Stimulated activated memory B cell treated with anti-CD40 and anti-IgM and Interleukin-4, amounts not matched to agents 10 μg/mL and 1 μg/mL and 100 μg/mL, for 72 hours (primary cell): ENCODE measurements around the gene SLC25A53.
"Not testable (repeated sequence)": the region's sequence is repeated elsewhere in the genome, so short reads cannot be mapped to it uniquely, and the experiment has no call there.

Experiments
- ATAC-seq: fragments of 150-1000 bp; cut with Tn5 transposase; 2 replicates; pipeline ENCODE4 v1.10.0; 2021
- H3K27ac Mint-ChIP-seq: one replicate; pipeline ENCODE4 v1.8.0; 2022; ENCODE audit warnings: mild to moderate bottlenecking, mixed read lengths
- H3K27me3 Mint-ChIP-seq: one replicate; pipeline ENCODE4 v1.8.0; 2022; ENCODE audit warnings: mixed read lengths
- H3K36me3 Mint-ChIP-seq: one replicate; pipeline ENCODE4 v1.8.0; 2022; ENCODE audit warnings: mixed read lengths
- H3K4me1 Mint-ChIP-seq: one replicate; pipeline ENCODE4 v1.8.0; 2022; ENCODE audit warnings: mixed read lengths
- H3K4me3 Mint-ChIP-seq: one replicate; pipeline ENCODE4 v1.8.0; 2022; ENCODE audit warnings: mild to moderate bottlenecking, moderate library complexity, mixed read lengths
- H3K9me3 Mint-ChIP-seq: one replicate; pipeline ENCODE4 v1.8.0; 2022; ENCODE audit warnings: mixed read lengths

SLC25A53 gene

DNA sequence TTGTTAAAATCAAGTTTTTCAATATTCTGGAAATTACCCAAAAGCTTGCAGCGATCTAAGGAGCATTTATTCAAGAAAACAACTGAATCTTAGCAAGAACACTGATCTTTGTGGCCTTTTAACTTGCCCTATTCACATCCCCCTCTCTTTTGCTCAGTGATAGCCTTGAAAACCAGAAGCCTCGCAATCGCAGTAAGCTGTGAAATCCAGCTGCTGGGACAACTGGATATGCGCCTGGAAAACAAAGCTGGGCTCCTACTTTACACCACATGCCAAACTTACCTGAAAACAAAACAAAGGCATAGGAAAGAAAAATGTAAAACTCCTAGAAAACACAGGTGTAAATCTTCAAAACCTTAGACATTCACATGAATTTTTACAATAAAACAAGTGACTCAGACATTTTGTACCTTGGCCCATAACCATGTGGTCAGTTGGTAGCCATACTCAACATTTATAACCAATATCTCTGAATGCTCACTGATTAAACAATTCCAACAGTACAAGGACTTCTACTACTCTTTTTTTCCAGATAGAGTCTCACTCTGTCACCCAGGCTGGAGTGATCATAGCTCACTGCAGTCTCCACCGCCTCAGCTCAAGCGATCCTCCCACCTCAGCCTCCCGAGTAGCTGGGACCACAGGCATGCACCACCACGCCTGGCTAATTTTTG, 15.6 kb downstream of the SLC25A53 start:
- peaks cover 22% of the 10 kb centered on the region for H3K4me1 Mint-ChIP-seq
- H3K27ac Mint-ChIP-seq = no peak overlapping the region
- no peak overlapping the region for H3K4me3 Mint-ChIP-seq
- no peak for ATAC-seq
- H3K36me3 Mint-ChIP-seq = peaks cover 11% of the 10 kb centered on the region
- H3K9me3 Mint-ChIP-seq = no peaks in the 10 kb centered on the region
- H3K27me3 Mint-ChIP-seq = no peaks in the 10 kb centered on the region

DNA sequence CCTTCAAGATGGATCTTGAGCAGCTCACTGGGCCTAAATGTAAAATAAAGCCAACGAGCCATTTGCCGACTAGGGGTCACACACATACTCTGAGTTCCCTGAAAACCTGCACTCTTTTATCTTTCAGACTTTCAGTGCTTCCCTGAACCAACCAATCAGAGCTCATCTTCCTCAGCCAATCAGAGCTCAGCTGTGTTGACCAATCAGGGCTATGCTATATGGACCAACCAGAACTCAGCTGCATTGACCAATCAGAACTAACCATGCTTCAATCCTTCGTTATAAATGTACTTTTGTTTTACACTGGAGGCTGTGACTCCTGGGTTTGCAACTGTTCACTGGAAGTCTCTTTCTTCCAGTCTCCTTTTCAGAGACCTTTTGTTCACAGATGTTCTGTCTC, 19.3 kb downstream of the SLC25A53 start:
- H3K4me3 Mint-ChIP-seq = no peak overlapping the region
- peaks cover 14% of the 10 kb centered on the region for H3K4me1 Mint-ChIP-seq
- no peaks in the 10 kb centered on the region for H3K27me3 Mint-ChIP-seq
- no peaks in the 10 kb centered on the region for H3K9me3 Mint-ChIP-seq
- peaks cover 5% of the 10 kb centered on the region for H3K36me3 Mint-ChIP-seq
- no peak overlapping the region for H3K27ac Mint-ChIP-seq
- ATAC-seq = no peak

DNA sequence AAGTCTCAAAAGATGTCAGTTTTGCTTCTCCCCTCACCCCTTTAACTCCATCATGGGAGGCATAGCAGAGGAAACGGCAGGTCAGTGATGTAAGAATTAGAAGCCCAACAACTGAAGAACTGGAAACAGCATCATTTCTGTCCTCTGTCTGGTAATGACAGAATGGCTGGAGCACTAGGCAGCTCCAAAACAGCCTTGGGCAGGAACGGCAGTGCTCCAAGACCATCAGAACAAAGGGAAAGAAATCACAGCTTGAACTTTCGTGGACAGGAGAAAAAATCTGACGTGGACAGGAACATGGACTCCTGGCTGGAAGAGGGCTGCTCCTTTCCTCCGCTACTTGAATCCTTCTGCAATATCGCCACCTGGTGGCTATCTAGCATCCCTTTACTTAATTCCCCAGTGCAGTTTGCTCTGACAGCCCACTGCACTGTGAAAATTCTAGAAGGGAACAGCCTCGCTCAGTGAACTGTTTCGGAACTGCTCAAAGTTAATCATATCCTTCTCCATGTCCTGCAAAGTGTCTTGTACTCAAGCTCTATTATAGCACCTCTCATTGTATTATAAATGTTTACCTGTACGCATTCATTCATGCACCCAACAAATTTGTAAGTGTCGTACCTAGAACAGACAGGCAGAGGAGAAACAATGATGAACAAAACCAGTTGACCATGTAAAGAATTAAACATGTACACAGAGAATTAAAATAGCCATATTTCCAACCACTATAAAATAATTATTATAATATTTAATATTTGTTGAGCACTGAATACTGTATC, 20.4 kb downstream of the SLC25A53 start:
- peaks cover 12% of the 10 kb centered on the region for H3K36me3 Mint-ChIP-seq
- no peak overlapping the region for H3K4me3 Mint-ChIP-seq
- no peaks in the 10 kb centered on the region for H3K27me3 Mint-ChIP-seq
- H3K9me3 Mint-ChIP-seq = no peaks in the 10 kb centered on the region
- no peak overlapping the region for H3K27ac Mint-ChIP-seq
- peaks cover 14% of the 10 kb centered on the region for H3K4me1 Mint-ChIP-seq
- no peak for ATAC-seq

DNA sequence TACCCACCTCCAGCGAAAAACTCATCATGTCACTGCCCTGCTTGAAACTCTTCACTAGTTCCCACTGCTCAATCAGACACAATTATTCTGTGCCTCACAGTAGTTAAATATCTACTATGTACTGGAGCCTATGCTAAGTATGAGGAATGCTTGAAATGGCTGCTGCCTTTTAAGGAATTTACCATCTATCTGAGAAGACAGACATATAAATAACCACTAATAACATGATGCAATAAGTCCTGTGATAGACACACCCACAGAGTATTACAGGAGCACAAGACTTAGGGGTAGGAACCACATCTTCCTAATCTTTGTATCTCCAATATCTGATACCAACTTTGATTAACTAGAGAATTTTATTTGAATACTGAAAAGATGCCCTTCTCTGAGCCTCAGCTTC, 21.1 kb downstream of the SLC25A53 start:
- peaks cover 18% of the 10 kb centered on the region for H3K36me3 Mint-ChIP-seq
- peaks cover 14% of the 10 kb centered on the region for H3K4me1 Mint-ChIP-seq
- ATAC-seq = no peak
- no peaks in the 10 kb centered on the region for H3K27me3 Mint-ChIP-seq
- no peak overlapping the region for H3K27ac Mint-ChIP-seq
- H3K4me3 Mint-ChIP-seq = no peak overlapping the region
- no peaks in the 10 kb centered on the region for H3K9me3 Mint-ChIP-seq

DNA sequence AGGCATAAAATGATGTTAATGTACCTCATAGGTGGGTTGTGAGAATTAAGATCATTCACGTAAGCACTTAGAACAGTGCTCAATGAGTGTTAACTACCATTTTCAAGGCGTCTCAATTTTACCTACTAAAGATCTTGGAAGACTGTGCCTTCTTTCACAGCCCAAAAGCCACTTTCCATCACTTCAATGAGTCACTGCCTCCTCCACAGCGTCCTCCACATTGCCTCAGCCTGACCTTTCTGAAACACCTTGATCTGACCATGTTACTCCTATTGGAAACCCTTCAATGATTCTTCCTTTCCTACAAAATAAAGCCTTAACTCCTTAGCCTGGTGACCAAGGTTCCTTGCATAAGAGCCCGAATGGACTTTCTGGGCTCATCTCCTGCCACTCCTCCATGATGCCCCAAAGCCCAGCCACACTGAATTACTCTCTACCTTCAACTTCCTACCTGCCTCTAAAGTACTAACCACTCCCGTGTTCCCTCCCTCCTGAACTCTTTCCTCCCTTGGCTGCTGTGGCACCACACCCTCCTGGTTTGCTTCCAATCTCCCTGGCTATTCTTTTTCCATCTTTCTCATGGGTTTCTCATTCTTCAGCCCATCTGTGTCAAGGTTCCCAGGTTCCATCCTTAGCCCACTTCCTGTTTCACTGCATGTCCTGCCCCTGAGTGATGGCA, 22.1 kb downstream of the SLC25A53 start:
- ATAC-seq = no peak

DNA sequence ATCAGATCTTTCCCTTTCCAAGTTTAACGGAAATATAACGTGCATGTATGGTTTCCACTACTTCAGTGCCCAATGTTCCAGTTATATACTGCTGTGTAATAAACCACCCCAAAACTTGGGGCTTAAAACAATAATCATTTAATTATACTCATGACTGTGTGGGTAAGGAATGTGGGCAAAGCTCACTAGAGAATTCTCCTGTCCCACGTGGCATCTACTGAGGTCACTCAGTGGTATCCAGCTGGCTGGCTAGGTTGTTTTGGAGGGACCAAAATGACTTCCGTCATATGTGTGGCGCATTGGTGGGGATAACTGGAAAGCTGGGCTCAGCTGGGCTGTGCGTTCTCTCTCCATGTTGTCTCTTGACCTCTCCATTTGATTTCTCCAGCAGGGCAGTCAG, 26.0 kb downstream of the SLC25A53 start:
- ATAC-seq = no peak
- H3K27ac Mint-ChIP-seq = no peak overlapping the region
- peaks cover 19% of the 10 kb centered on the region for H3K36me3 Mint-ChIP-seq
- H3K9me3 Mint-ChIP-seq = no peaks in the 10 kb centered on the region
- H3K27me3 Mint-ChIP-seq = no peaks in the 10 kb centered on the region
- peaks cover 30% of the 10 kb centered on the region for H3K4me1 Mint-ChIP-seq
- H3K4me3 Mint-ChIP-seq = no peak overlapping the region

More for the DNA sequence above, 22.1 kb downstream of the SLC25A53 start:
- Mint-ChIP-seq H3K36me3 (peaks cover 24% of the 10 kb centered on the region), H3K27me3 (no peaks in the 10 kb centered on the region), H3K9me3 (no peaks in the 10 kb centered on the region), H3K4me3 (no peak overlapping the region), H3K4me1 (peaks cover 14% of the 10 kb centered on the region), H3K27ac (peak overlapping the region; percentile 33)

DNA sequence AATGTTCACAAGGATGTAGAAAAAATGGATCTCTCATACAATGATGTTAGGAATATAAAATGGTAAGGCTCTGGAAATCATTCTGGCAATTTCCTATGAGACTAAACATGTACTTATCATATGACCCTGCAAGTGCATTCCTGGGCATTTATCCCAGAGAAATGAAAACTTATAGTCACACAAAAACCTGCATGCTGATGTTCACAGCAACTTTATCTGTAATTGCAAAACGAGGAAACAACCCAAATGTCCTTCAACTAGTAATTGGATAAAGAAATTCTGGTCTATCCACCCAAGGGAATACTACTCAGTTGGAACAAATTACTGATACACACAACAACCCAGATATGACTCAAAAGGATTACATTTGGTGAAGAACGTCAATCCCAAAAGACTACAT, 30.0 kb downstream of the SLC25A53 start:
- peak overlapping the region; percentile 12 for H3K27ac Mint-ChIP-seq
- H3K9me3 Mint-ChIP-seq = no peaks in the 10 kb centered on the region
- peaks cover 16% of the 10 kb centered on the region for H3K36me3 Mint-ChIP-seq
- H3K27me3 Mint-ChIP-seq = no peaks in the 10 kb centered on the region
- no peak overlapping the region for H3K4me3 Mint-ChIP-seq
- H3K4me1 Mint-ChIP-seq = peaks cover 32% of the 10 kb centered on the region
- no peak for ATAC-seq

DNA sequence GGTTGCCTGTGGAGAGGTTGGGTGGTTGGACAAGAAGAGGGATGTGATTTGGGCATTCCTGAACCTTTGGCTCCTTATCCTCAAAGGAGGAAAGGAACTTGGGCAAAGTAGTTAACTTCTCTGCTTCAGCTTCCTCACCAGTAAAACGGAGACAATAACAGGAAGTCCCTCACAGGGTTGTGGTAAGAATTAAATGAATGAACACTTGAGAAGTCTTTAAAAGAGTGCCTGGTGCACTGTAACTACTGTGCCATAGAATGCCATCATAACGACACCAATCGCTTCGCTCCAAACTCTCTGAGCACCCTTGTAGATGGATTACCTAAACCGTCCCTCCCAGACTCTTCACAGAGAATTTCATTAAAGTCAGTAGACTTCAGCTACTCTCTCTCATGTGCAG, 34.0 kb downstream of the SLC25A53 start:
- H3K4me1 Mint-ChIP-seq = peaks cover 43% of the 10 kb centered on the region
- peak overlapping the region; percentile 58 for H3K27ac Mint-ChIP-seq
- no peaks in the 10 kb centered on the region for H3K36me3 Mint-ChIP-seq
- H3K4me3 Mint-ChIP-seq = no peak overlapping the region
- H3K9me3 Mint-ChIP-seq = no peaks in the 10 kb centered on the region
- ATAC-seq = peak; percentile 87
- H3K27me3 Mint-ChIP-seq = no peaks in the 10 kb centered on the region

DNA sequence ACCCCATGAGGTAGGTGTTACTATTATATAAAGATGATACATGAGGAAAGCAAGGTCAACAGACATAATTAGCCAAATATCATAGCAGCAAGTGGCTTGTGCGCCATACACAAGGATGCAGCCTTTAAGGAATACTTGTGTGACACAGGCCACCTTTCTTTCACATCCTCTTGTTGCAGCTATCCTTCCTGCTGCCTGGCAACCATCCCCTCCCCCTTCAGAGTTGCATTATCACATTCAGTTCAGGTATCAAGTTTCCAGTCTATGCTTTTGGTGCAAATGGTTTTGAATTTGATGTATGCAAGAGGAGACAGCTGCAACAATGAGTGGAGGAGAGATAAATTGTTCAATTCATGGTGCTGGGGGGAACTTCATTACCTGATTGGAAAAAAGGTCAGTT, 38.0 kb downstream of the SLC25A53 start:
- Mint-ChIP-seq H3K27me3 (no peaks in the 10 kb centered on the region), H3K4me3 (no peak overlapping the region), H3K36me3 (no peaks in the 10 kb centered on the region), H3K27ac (peak overlapping the region; percentile 1), H3K4me1 (peaks cover 32% of the 10 kb centered on the region), H3K9me3 (no peaks in the 10 kb centered on the region)
- ATAC-seq = no peak

DNA sequence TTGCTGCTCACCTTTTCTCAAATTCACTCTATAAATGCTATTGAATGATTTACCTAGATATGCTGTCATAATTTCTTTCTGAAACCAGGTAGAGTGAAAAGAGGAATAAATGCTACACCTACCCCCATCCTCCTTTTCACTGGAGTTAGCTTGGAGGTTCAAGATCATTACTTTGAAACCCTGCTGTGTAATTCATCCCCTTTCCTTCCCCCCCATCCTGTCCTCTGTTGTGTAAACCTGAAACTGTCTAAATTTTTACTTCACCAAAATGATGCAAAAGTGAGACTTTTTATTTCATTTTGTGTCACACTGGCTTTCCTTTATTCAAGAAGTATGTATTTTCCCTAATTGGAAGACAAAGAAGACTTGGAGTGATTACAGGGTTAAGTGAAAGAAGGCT, 39.0 kb downstream of the SLC25A53 start:
- no peaks in the 10 kb centered on the region for H3K36me3 Mint-ChIP-seq
- no peaks in the 10 kb centered on the region for H3K27me3 Mint-ChIP-seq
- peaks cover 25% of the 10 kb centered on the region for H3K4me1 Mint-ChIP-seq
- no peaks in the 10 kb centered on the region for H3K9me3 Mint-ChIP-seq
- no peak for ATAC-seq
- peak overlapping the region; percentile 1 for H3K27ac Mint-ChIP-seq
- no peak overlapping the region for H3K4me3 Mint-ChIP-seq

DNA sequence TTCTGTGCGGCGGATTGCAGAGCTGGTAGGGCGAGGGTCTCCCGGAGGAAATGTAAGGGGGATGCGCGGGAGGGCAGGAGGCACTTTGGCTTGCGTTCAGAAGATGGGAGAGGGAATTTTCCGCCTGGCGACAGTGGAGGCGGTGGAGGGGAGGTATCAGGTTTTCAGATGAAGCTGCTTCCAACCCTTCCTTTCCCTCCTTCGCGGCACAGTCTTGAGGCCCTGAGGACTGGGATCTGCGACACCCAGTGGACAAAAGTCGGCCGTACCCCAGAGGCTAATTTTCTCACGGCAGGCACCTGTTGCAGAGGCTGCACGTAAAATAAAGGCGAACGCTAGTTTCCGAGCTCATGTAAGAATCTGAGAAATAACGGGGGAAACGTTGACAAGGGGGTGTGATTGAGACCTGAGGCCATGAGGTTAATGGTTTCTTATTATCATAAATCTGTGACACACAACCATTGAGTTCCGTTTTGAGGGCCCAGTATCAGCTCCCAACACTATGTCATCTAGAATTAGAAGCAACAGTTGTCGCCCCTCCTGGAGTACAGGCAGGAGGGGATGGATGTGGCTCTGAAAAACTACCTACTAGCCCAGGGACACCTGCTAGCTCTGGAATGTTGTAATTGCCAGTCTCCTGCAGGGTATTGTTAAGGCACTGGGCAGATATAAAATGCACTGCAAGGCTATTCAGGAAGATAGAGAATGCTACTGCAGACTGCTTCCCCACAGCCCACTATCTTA, 43.4 kb downstream of the SLC25A53 start:
- peaks cover 19% of the 10 kb centered on the region for H3K4me1 Mint-ChIP-seq
- H3K9me3 Mint-ChIP-seq = no peaks in the 10 kb centered on the region
- H3K27ac Mint-ChIP-seq = peak overlapping the region; percentile 95
- no peaks in the 10 kb centered on the region for H3K27me3 Mint-ChIP-seq
- no peaks in the 10 kb centered on the region for H3K36me3 Mint-ChIP-seq
- peak overlapping the region; percentile 94 for H3K4me3 Mint-ChIP-seq
- peak; percentile 80 for ATAC-seq

DNA sequence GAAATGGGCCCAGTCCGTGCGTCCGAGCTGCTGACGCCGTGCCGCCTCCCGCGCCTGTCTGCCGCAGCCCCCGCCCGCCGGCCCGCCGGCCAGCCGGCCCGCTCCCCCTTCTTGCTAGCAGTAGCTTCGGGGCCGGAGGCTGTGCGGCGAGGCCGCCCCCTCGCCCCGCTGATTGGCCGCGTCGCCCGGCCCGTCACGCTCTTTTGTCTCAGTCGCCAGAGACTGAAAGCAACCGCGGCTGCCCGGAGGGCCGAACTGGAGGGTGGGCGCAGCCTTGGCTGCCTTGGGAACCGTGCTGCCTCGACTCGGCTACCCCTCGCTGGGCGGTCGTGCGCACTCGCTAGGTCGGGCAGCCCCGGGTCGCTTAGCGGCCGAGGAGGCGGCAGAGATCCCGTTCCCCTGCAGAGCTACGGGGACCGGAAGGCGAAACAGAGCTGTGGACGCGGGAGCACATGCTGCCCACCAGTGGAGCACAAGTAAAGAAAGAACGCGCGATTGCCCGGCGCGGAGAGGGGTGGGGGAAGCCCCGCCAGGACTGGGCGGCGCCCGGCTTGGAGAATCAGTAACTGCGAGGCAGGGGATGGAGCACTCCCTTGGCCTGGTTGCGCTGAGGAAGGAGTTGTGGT, 44.4 kb downstream of the SLC25A53 start, which contains the start of gene ZCCHC18:
Gene ZCCHC18, plus strand, starts transcription at position 198 of the 626 bp plus-strand sequence. CDS start 1,589 bp downstream, outside the sequence.
- H3K27ac Mint-ChIP-seq = peak within 1 kb of the TSS; percentile 95
- H3K36me3 Mint-ChIP-seq = no peaks in the 10 kb centered on the region
- H3K9me3 Mint-ChIP-seq = no peaks in the 10 kb centered on the region
- peak within 1 kb of the TSS; percentile 94 for H3K4me3 Mint-ChIP-seq
- peak; percentile 87 for ATAC-seq
- no peaks in the 10 kb centered on the region for H3K27me3 Mint-ChIP-seq
- H3K4me1 Mint-ChIP-seq = peaks cover 12% of the 10 kb centered on the region

DNA sequence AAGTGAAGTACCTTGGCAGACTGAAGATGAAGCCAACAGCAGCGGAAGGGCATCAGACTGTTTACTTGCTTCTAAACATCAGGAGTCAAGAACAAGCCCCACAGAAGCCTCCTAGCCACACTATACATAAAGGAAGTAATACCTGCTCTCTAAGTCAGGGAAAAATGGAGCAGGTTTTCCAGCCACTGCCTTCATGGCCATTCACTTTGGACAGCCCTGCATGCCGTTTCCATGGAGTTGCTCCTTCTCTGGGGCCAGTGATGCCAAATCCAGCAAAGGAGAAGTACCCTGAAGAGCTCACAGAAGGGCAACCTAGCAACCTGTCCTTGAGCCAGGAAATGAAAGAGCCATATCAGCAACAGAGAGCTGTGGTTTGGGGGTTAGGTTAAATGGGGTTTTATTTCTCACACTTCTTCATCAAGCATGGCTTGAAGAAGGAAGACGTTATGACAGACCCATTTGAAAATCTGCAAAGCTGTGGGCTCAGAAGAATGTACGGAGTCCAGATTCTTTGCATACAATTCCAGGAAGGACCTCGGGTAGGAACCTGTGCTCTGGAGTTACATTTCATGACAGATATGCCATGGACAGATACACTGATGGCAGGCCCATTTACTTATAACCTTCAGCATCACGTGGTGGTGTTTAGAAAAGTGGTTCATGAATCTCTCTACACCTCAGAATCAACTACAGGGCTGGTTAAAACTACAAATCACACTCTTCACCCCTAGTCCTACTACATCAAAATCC, 46.1 kb downstream of the SLC25A53 start:
- ATAC-seq = peak; percentile 31

DNA sequence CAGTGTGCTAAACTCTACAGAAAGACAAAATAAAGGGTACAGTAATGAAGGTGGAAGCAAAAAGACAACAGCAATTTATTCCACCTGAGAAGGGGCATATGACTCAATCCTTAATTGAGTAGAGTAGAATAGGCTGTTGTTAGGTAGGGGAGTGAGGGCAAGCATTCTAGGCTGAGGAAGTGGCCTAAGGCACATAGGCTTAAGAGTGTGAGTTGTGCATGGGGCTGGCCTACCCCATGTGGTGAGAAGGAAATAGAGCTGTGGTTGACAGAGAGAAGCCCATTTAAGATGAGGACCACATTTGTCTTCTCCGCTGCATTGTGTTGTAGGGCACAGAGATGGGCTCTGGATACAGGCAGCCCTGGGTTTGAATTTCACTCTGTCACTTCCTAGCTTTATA, 47.9 kb downstream of the SLC25A53 start:
- H3K4me3 Mint-ChIP-seq = no peak overlapping the region
- no peaks in the 10 kb centered on the region for H3K36me3 Mint-ChIP-seq
- H3K27ac Mint-ChIP-seq = no peak overlapping the region
- H3K27me3 Mint-ChIP-seq = no peaks in the 10 kb centered on the region
- H3K9me3 Mint-ChIP-seq = no peaks in the 10 kb centered on the region
- H3K4me1 Mint-ChIP-seq = peaks cover 17% of the 10 kb centered on the region
- ATAC-seq = no peak

More for the DNA sequence above, 46.1 kb downstream of the SLC25A53 start:
- H3K9me3 Mint-ChIP-seq, H3K27ac Mint-ChIP-seq, H3K4me3 Mint-ChIP-seq, H3K36me3 Mint-ChIP-seq, H3K27me3 Mint-ChIP-seq: not testable (repeated sequence)
- peaks cover 17% of the 10 kb centered on the region for H3K4me1 Mint-ChIP-seq
